HFF-Myc (cell line): ENCODE results near the gene TTC28.
"Not testable (repeated sequence)": the region's sequence is repeated elsewhere in the genome, so short reads cannot be mapped to it uniquely, and the experiment has no call there.

Experiments
- DNase-seq: peaks from one replicate; pipeline ENCODE4 v3.0.0-alpha.2; 2011; ENCODE audit warnings: low read depth; ENCODE audit errors: extremely low read depth
- H3K4me3 ChIP-seq: replicated peaks from 2 replicates; pipeline ENCODE4 v1.5.1; 2011; ENCODE audit warnings: low read depth, mild to moderate bottlenecking, control low read depth, low read length
- CTCF ChIP-seq: IDR thresholded peaks from 2 replicates; pipeline ENCODE4 v1.5.1; 2012; ENCODE audit warnings: mild to moderate bottlenecking, low read depth, low read length, control low read depth; ENCODE audit errors: missing control alignments

TTC28 gene

GRCh38 chr22:28208787-28209186 lies 470.9 kb downstream of the TTC28 start:
- H3K4me3 ChIP-seq, result no peak overlapping the region
- no peak for TF ChIP-seq CTCF
- no peak for DNase-seq

GRCh38 chr22:28208036-28208435 lies 471.6 kb downstream of the TTC28 start:
- H3K4me3 ChIP-seq, result no peak overlapping the region
- no peak for TF ChIP-seq CTCF
- DNase-seq, result no peak

GRCh38 chr22:28207281-28208030 lies 472.2 kb downstream of the TTC28 start:
- DNase-seq, result no peak

GRCh38 chr22:28205926-28206325 lies 473.7 kb downstream of the TTC28 start:
- DNase-seq, result no peak
- H3K4me3 ChIP-seq, result no peak overlapping the region
- TF ChIP-seq CTCF, result no peak

More at GRCh38 chr22:28207281-28208030, 472.2 kb downstream of the TTC28 start:
- no peak overlapping the region for H3K4me3 ChIP-seq
- no peak for TF ChIP-seq CTCF

- DNase-seq, result no peak
- no peak for TF ChIP-seq CTCF
- H3K4me3 ChIP-seq, result no peak overlapping the region
These were observed 475.3 kb downstream of the TTC28 start for GRCh38 chr22:28204382-28204781.

- TF ChIP-seq CTCF, result no peak
- no peak overlapping the region for H3K4me3 ChIP-seq
These were observed 476.4 kb downstream of the TTC28 start for GRCh38 chr22:28203286-28203685.

GRCh38 chr22:28198692-28199091 lies 480.9 kb downstream of the TTC28 start:
- TF ChIP-seq CTCF, result no peak
- DNase-seq, result no peak

More at GRCh38 chr22:28203286-28203685, 476.4 kb downstream of the TTC28 start:
- no peak for DNase-seq

GRCh38 chr22:28191571-28191970 lies 488.1 kb downstream of the TTC28 start:
- not testable (repeated sequence) for DNase-seq, H3K4me3 ChIP-seq

More at GRCh38 chr22:28198692-28199091, 480.9 kb downstream of the TTC28 start:
- H3K4me3 ChIP-seq, result no peak overlapping the region
